K562 (cell line): ENCODE data around the gene SCN1A. TPM values are rescaled to one million over a fixed set of nuclear protein-coding genes. Genes with fewer than 3 reads are reported as not detected.

Source experiments
- BACH1 ChIP-seq: fragments of 200-800 bp; sonication (Bioruptor generic); IDR thresholded peaks from 2 replicates; pipeline ENCODE4 v1.6.1; 2016; ENCODE audit warnings: missing genetic modification characterization, missing compliant biosample characterization
- BCLAF1 ChIP-seq, 2 experiments: fragments of 450-650 bp in 1 of 2; IDR thresholded peaks; 2 replicates each; pipeline ENCODE4 v1.6.1; 2011 to 2017; ENCODE audit warnings: low read depth in 2 of 2, antibody characterized with exemption in 1 of 2, borderline replicate concordance in 1 of 2, low read length in 1 of 2, mild to moderate bottlenecking in 1 of 2, mixed read lengths in 1 of 2; ENCODE audit not compliant: control insufficient read depth in 1 of 2
- CCAR2 ChIP-seq: fragments of 200-400 bp; formaldehyde crosslinking; IDR thresholded peaks from 2 replicates; pipeline ENCODE4 v1.6.1; 2017; ENCODE audit warnings: mild to moderate bottlenecking, low read depth, low read length
- CEBPB ChIP-seq: fragments of 450-650 bp; IDR thresholded peaks from 2 replicates; pipeline ENCODE4 v1.6.1; 2016; ENCODE audit warnings: missing genetic modification characterization, missing compliant biosample characterization
- CEBPZ ChIP-seq: fragments of 150-350 bp; IDR thresholded peaks from 2 replicates; pipeline ENCODE4 v1.6.1; 2014; ENCODE audit warnings: low read depth, mild to moderate bottlenecking, low read length, borderline replicate concordance
- ELK3 ChIP-seq: fragments of 450-650 bp; formaldehyde crosslinking; IDR thresholded peaks from 2 replicates; pipeline ENCODE4 v1.4.0; 2020; ENCODE audit warnings: mild to moderate bottlenecking
- GABPB2 ChIP-seq: fragments of 250-450 bp; sonication (Bioruptor Pico); conservative IDR thresholded peaks from 2 replicates; pipeline ENCODE4 v1.5.1; 2021; ENCODE audit warnings: mild to moderate bottlenecking
- MAFF ChIP-seq: IDR thresholded peaks from 2 replicates; pipeline ENCODE4 v1.6.1; 2012; ENCODE audit warnings: low read length, improper control_type of control experiment
- MEIS2 ChIP-seq: fragments of 450-650 bp; IDR thresholded peaks from 2 replicates; pipeline ENCODE4 v1.6.1; 2014; ENCODE audit warnings: mild to moderate bottlenecking; ENCODE audit not compliant: partially characterized antibody
- NFE2L1 ChIP-seq: fragments of 450-650 bp; IDR thresholded peaks from 2 replicates; pipeline ENCODE4 v1.6.1; 2016; ENCODE audit warnings: missing genetic modification characterization, low read depth, mild to moderate bottlenecking, missing compliant biosample characterization, moderate library complexity, borderline replicate concordance
- POLR2A ChIP-seq: fragments of 450-650 bp; conservative IDR thresholded peaks from 2 replicates; pipeline ENCODE4 v1.6.1; 2016
- POLR2G ChIP-seq: fragments of 200-400 bp; formaldehyde crosslinking; IDR thresholded peaks from 2 replicates; pipeline ENCODE4 v1.6.1; 2017; ENCODE audit warnings: low read depth, mild to moderate bottlenecking, antibody characterized with exemption, low read length, moderate library complexity
- ZBTB9 ChIP-seq: fragments of 450-650 bp; formaldehyde crosslinking; IDR thresholded peaks from 2 replicates; pipeline ENCODE4 v1.4.0; 2020; ENCODE audit warnings: mild to moderate bottlenecking, moderate library complexity
- ZNF24 ChIP-seq: fragments of 450-650 bp; IDR thresholded peaks from 2 replicates; pipeline ENCODE4 v1.6.1; 2016
- ZNF316 ChIP-seq: fragments of 450-650 bp; IDR thresholded peaks from 2 replicates; pipeline ENCODE4 v1.6.1; 2016
- ZNF592 ChIP-seq: fragments of 450-650 bp; IDR thresholded peaks from 2 replicates; pipeline ENCODE4 v1.6.1; 2017; ENCODE audit warnings: antibody characterized with exemption, mild to moderate bottlenecking
- polyA plus RNA-seq, 8 experiments: library from polyadenylated mRNA; depleted of rRNA in 4 of 8; stranded (reverse) in 5 of 8; unstranded in 3 of 8; fragments of >200 nt; fragmentation: Nextera tagmentation in 2 of 8; fragmentation: Illumina TruSeq in 1 of 8; extraction: Ambion mirVana in 2 of 8; extraction: Trizol in 1 of 8; gene quantifications; 2 replicates each; pipeline versions ENCODE4 v1.2.1 to v1.2.3, GENCODE V29; 2011 to 2014; ENCODE audit warnings: inconsistent platforms in 1 of 8, missing spikeins in 1 of 8
- total RNA-seq, 7 experiments: library from RNA; depleted of rRNA in 6 of 7; stranded (reverse); fragments of >200 nt in 6 of 7; fragmentation: Illumina TruSeq in 2 of 7; extraction: Trizol in 2 of 7; gene quantifications; 2 replicates each; pipeline versions ENCODE4 v1.2.1 to v1.2.3, GENCODE V29; 2011 to 2021; ENCODE audit warnings: low replicate concordance in 1 of 7

The SCN1A gene
- total and polyA plus RNA-seq, 9 of the 15 experiments (the other 6 are each of a cell fraction or from before 2014, with no cell fraction given), result not detected

- TF ChIP-seq MAFF (peak; percentile 79), CEBPZ (no peak), CEBPB (no peak), CCAR2 (no peak), POLR2G (no peak), ZNF24 (no peak), ELK3 (no peak), ZNF592 (no peak), NFE2L1 (tag) (peak; percentile 78), ZNF316 (peak; percentile 95), POLR2A (no peak), GABPB2 (no peak), BCLAF1 (IDR thresholded peaks at IDR 0.05; ENCODE audit: borderline replicate concordance in 1 of 2, control insufficient read depth in 1 of 2, low read depth in 2 of 2, low read length in 1 of 2) (no peak), MEIS2 (peak; percentile 14), BACH1 (peak; percentile 80; the same call in 1 of the 2 replicates), ZBTB9 (CRISPR knock-in tag) (0 out of 2 replicates have a peak, but pooled peaks have one; percentile 42)
Measured at GRCh38 chr2:166091439-166091838, 36.4 kb downstream of the SCN1A start (continued).
